Measurements from ENCODE around the gene STAC3. TPM values are rescaled to one million over a fixed set of nuclear protein-coding genes. Genes with fewer than 3 reads are reported as not detected.

STAC3 gene
- total RNA-seq (2022; extraction: Qiagen RNA extraction): 0.33 to 0.47 TPM (median 0.42 TPM) in 5 replicates

GRCh38 chr12:57250956-57251355 is at the start of gene STAC3:
TSS of gene STAC3 (minus strand) at chr12:57251187. CDS start at chr12:57249636, 1,551 bp downstream.

GRCh38 chr12:57229634-57230380 is 21.2 kb downstream of the STAC3 start, which contains the start of gene SHMT2:
TSS of gene SHMT2 (plus strand) at chr12:57229711. CDS start at chr12:57229779, 68 bp downstream.

GRCh38 chr12:57216014-57216911 is 34.7 kb downstream of the STAC3 start, which contains the start of gene NXPH4:
TSS of gene NXPH4 (plus strand) at chr12:57216794. CDS start at chr12:57216970, 176 bp downstream.

Other genes starting within 250 kb of the STAC3 start
- 4.0 to 6.0 TPM (median 5.1 TPM) in 5 replicates for gene ZBTB39, start 244.6 kb downstream of the STAC3 start, total RNA-seq (2022; extraction: Qiagen RNA extraction)
- gene TAC3, start 234.7 kb downstream of the STAC3 start, total RNA-seq (2022; extraction: Qiagen RNA extraction): 0.11 to 0.20 TPM (median 0.13 TPM) in 3 of 5 replicates, not detected in the others
- gene MYO1A, start 201.1 kb downstream of the STAC3 start, total RNA-seq (2022; extraction: Qiagen RNA extraction): 0.09 to 0.41 TPM (median 0.22 TPM) in 5 replicates
- 14.5 to 17.2 TPM (median 17.0 TPM) in 5 replicates for gene NEMP1, start 172.4 kb downstream of the STAC3 start, total RNA-seq (2022; extraction: Qiagen RNA extraction)
- 12.4 to 21.4 TPM (median 19.1 TPM) in 5 replicates for gene NAB2, start 162.1 kb downstream of the STAC3 start, total RNA-seq (2022; extraction: Qiagen RNA extraction)
- gene STAT6, start 139.8 kb downstream of the STAC3 start, total RNA-seq (2022; extraction: Qiagen RNA extraction): 42.7 to 55.1 TPM (median 54.2 TPM) in 5 replicates
- 15.9 to 22.7 TPM (median 18.3 TPM) in 5 replicates for gene LRP1, start 122.7 kb downstream of the STAC3 start, total RNA-seq (2022; extraction: Qiagen RNA extraction)
- gene LRP1-AS, start 103.6 kb downstream of the STAC3 start, total RNA-seq (2022; extraction: Qiagen RNA extraction): not detected in 5 replicates
- gene NXPH4, start 34.4 kb downstream of the STAC3 start, total RNA-seq (2022; extraction: Qiagen RNA extraction): 4.1 to 6.2 TPM (median 5.4 TPM) in 5 replicates
- 123 to 141 TPM (median 136 TPM) in 5 replicates for gene SHMT2, start 21.5 kb downstream of the STAC3 start, total RNA-seq (2022; extraction: Qiagen RNA extraction)
- 9.1 to 11.3 TPM (median 10.0 TPM) in 5 replicates for gene R3HDM2, start 179.9 kb upstream of the STAC3 start, total RNA-seq (2022; extraction: Qiagen RNA extraction)
- 0.05 to 0.08 TPM in 2 of 5 replicates, not detected in the others for gene INHBC, start 183.6 kb upstream of the STAC3 start, total RNA-seq (2022; extraction: Qiagen RNA extraction)
- gene INHBE, start 204.1 kb upstream of the STAC3 start, total RNA-seq (2022; extraction: Qiagen RNA extraction): 0.08 to 0.16 TPM (median 0.10 TPM) in 4 of 5 replicates, not detected in the other
- 7.4 to 12.6 TPM (median 10.1 TPM) in 5 replicates for gene GLI1, start 208.6 kb upstream of the STAC3 start, total RNA-seq (2022; extraction: Qiagen RNA extraction)
- 0.26 to 0.73 TPM (median 0.36 TPM) in 5 replicates for gene ARHGAP9, start 228.7 kb upstream of the STAC3 start, total RNA-seq (2022; extraction: Qiagen RNA extraction)
- gene MARS1, start 236.9 kb upstream of the STAC3 start, total RNA-seq (2022; extraction: Qiagen RNA extraction): 143 to 306 TPM (median 151 TPM) in 5 replicates

Data from A549 treated with CORT108297 at 1 μM for 4 hours (cell line).